Muscle layer of duodenum (tissue), 2 donors: ENCODE measurements around the gene CEP83.
"Not testable (repeated sequence)": the region's sequence is repeated elsewhere in the genome, so short reads cannot be mapped to it uniquely, and the experiment has no call there.

ENCODE experiments used
- H3K27ac ChIP-seq: one replicate; pipeline ENCODE4 v1.7.0; 2013; ENCODE audit warnings: mild to moderate bottlenecking, low read length
- H3K27me3 ChIP-seq: one replicate; pipeline ENCODE4 v1.7.0; 2013; ENCODE audit warnings: low read depth, mild to moderate bottlenecking, control low read depth, low read length
- H3K36me3 ChIP-seq, 2 donors: one replicate each; pipeline ENCODE4 v1.7.0; 2013; ENCODE audit warnings: low read length in 2 of 2, control low read depth in 1 of 2, mild to moderate bottlenecking in 1 of 2; ENCODE audit not compliant: insufficient read depth in 2 of 2, control insufficient read depth in 1 of 2
- H3K4me1 ChIP-seq, 2 donors: one replicate each; pipeline ENCODE4 v1.7.0; 2013; ENCODE audit warnings: low read length in 2 of 2, mild to moderate bottlenecking in 2 of 2, control low read depth in 1 of 2, moderate library complexity in 1 of 2; ENCODE audit not compliant: insufficient read depth in 2 of 2, control insufficient read depth in 1 of 2
- H3K4me3 ChIP-seq, 2 donors: one replicate each; pipeline ENCODE4 v1.7.0; 2013; ENCODE audit warnings: low read length in 2 of 2, low read depth in 1 of 2, mild to moderate bottlenecking in 1 of 2
- H3K9me3 ChIP-seq, 2 donors: one replicate each; pipeline ENCODE4 v1.7.0; 2013; ENCODE audit warnings: low read length in 2 of 2, control low read depth in 1 of 2, mild to moderate bottlenecking in 1 of 2; ENCODE audit not compliant: control insufficient read depth in 1 of 2
- donor health status: healthy.

CEP83 gene

GRCh38 chr12:94430304-94430703 is 29.4 kb downstream of the CEP83 start:
- Histone ChIP-seq H3K9me3 (peaks cover 0 to 9% of the 10 kb centered on the region in 2 donors), H3K36me3 (no peaks in the 10 kb centered on the region), H3K27me3 (no peaks in the 10 kb centered on the region), H3K27ac (no peak overlapping the region), H3K4me1 (peaks cover 0 to 7% of the 10 kb centered on the region in 2 donors), H3K4me3 (no peak overlapping the region)

GRCh38 chr12:94429633-94430032 is 30.0 kb downstream of the CEP83 start:
- H3K4me3 ChIP-seq = no peak overlapping the region
- peaks cover 0 to 7% of the 10 kb centered on the region in 2 donors for H3K4me1 ChIP-seq
- H3K9me3 ChIP-seq = peaks cover 0 to 9% of the 10 kb centered on the region in 2 donors
- H3K27me3 ChIP-seq = no peaks in the 10 kb centered on the region
- no peaks in the 10 kb centered on the region for H3K36me3 ChIP-seq
- no peak overlapping the region for H3K27ac ChIP-seq

- H3K4me3 ChIP-seq = no peak overlapping the region
- no peak overlapping the region for H3K27ac ChIP-seq
- no peaks in the 10 kb centered on the region for H3K27me3 ChIP-seq
- H3K36me3 ChIP-seq = no peaks in the 10 kb centered on the region
- peaks cover 0 to 11% of the 10 kb centered on the region in 2 donors for H3K9me3 ChIP-seq
- peaks cover 0 to 7% of the 10 kb centered on the region in 2 donors for H3K4me1 ChIP-seq
Measured at GRCh38 chr12:94429191-94429590, 30.5 kb downstream of the CEP83 start.

- no peaks in the 10 kb centered on the region for H3K27me3 ChIP-seq
- H3K36me3 ChIP-seq = no peaks in the 10 kb centered on the region
- peaks cover 3 to 22% of the 10 kb centered on the region in 2 donors for H3K9me3 ChIP-seq
- H3K27ac ChIP-seq = no peak overlapping the region
- H3K4me3 ChIP-seq = no peak overlapping the region
- H3K4me1 ChIP-seq = no peaks in the 10 kb centered on the region
Measured at GRCh38 chr12:94427501-94428381, 31.9 kb downstream of the CEP83 start.

GRCh38 chr12:94426049-94426448 is 33.6 kb downstream of the CEP83 start:
- Histone ChIP-seq H3K9me3 (peaks cover 16 to 34% of the 10 kb centered on the region in 2 donors), H3K4me3 (no peak overlapping the region), H3K36me3 (no peaks in the 10 kb centered on the region), H3K27me3 (no peaks in the 10 kb centered on the region), H3K27ac (no peak overlapping the region), H3K4me1 (no peaks in the 10 kb centered on the region)

- H3K9me3 ChIP-seq = peaks cover 16 to 28% of the 10 kb centered on the region in 2 donors
- not testable (repeated sequence) for H3K27ac ChIP-seq, H3K36me3 ChIP-seq, H3K27me3 ChIP-seq, H3K4me3 ChIP-seq, H3K4me1 ChIP-seq
Measured at GRCh38 chr12:94424830-94425229, 34.8 kb downstream of the CEP83 start.

GRCh38 chr12:94421868-94422740 is 37.6 kb downstream of the CEP83 start:
- Histone ChIP-seq H3K4me3 (peak overlapping the region in 1 of 2 donors; percentile 10), H3K36me3 (no peaks in the 10 kb centered on the region), H3K27me3 (no peaks in the 10 kb centered on the region), H3K9me3 (peaks cover 16 to 26% of the 10 kb centered on the region in 2 donors), H3K4me1 (no peaks in the 10 kb centered on the region), H3K27ac (no peak overlapping the region)

GRCh38 chr12:94418517-94418916 is 41.1 kb downstream of the CEP83 start:
- Histone ChIP-seq H3K9me3 (peaks cover 16 to 19% of the 10 kb centered on the region in 2 donors), H3K36me3 (no peaks in the 10 kb centered on the region), H3K27me3 (no peaks in the 10 kb centered on the region), H3K4me1 (no peaks in the 10 kb centered on the region), H3K4me3 (no peak overlapping the region), H3K27ac (no peak overlapping the region)

- Histone ChIP-seq H3K27ac (no peak overlapping the region), H3K27me3 (no peaks in the 10 kb centered on the region), H3K4me1 (no peaks in the 10 kb centered on the region), H3K9me3 (peaks cover 2 to 3% of the 10 kb centered on the region in 2 donors), H3K4me3 (no peak overlapping the region), H3K36me3 (no peaks in the 10 kb centered on the region)
Measured at GRCh38 chr12:94416613-94417012, 43.1 kb downstream of the CEP83 start.

- H3K27ac ChIP-seq = no peak overlapping the region
- H3K36me3 ChIP-seq = no peaks in the 10 kb centered on the region
- H3K27me3 ChIP-seq = no peaks in the 10 kb centered on the region
- H3K4me1 ChIP-seq = no peaks in the 10 kb centered on the region
- no peak overlapping the region for H3K4me3 ChIP-seq
- H3K9me3 ChIP-seq = no peaks in the 10 kb centered on the region
Measured at GRCh38 chr12:94415066-94415465, 44.6 kb downstream of the CEP83 start.

- Histone ChIP-seq H3K4me3 (peak overlapping the region; percentile 35 to 60), H3K27ac (peak overlapping the region; percentile 12), H3K4me1 (peaks cover 0 to 7% of the 10 kb centered on the region in 2 donors), H3K9me3 (no peaks in the 10 kb centered on the region), H3K36me3 (no peaks in the 10 kb centered on the region), H3K27me3 (no peaks in the 10 kb centered on the region)
Measured at GRCh38 chr12:94405413-94406116, 54.1 kb downstream of the CEP83 start.
